Colonic mucosa (tissue), 4 donors: ENCODE measurements around the gene USP47. TPM values are rescaled to one million over a fixed set of nuclear protein-coding genes. Genes with fewer than 3 reads are reported as not detected.

ENCODE experiments used
- DNase-seq: peaks from one replicate; pipeline ENCODE4 v3.0.0-alpha.2; 2020
- H3K27ac ChIP-seq: fragments of 200-600 bp; one replicate; pipeline ENCODE4 v1.8.0; 2021
- H3K27me3 ChIP-seq: fragments of 200-600 bp; one replicate; pipeline ENCODE4 v1.8.0; 2021
- H3K36me3 ChIP-seq: fragments of 200-600 bp; one replicate; pipeline ENCODE4 v1.8.0; 2021
- H3K4me1 ChIP-seq: fragments of 200-600 bp; one replicate; pipeline ENCODE4 v1.8.0; 2021; ENCODE audit warnings: mild to moderate bottlenecking
- H3K4me3 ChIP-seq: fragments of 200-600 bp; one replicate; pipeline ENCODE4 v1.8.0; 2021
- H3K9ac ChIP-seq, 2 donors: one replicate each; pipeline ENCODE4 v1.7.0; 2013; ENCODE audit warnings: control low read depth in 2 of 2, low read depth in 2 of 2, low read length in 2 of 2
- H3K9me3 ChIP-seq: fragments of 200-600 bp; one replicate; pipeline ENCODE4 v1.8.0; 2021
- CTCF ChIP-seq: fragments of 200-600 bp; IDR thresholded peaks from one replicate; pipeline ENCODE4 v1.8.0; 2022; ENCODE audit warnings: antibody characterized with exemption, mild to moderate bottlenecking
- intact Hi-C: fragments of 100-400 bp; cut with DNase I; formaldehyde crosslinking; loops from one replicate; pipeline ENCODE4 v1.14.1; 2022
- total RNA-seq, 2 donors: library from RNA; stranded (reverse); fragmentation: NEBNext Ultra II Directional in 1 of 2; extraction: Animal tissue kit (Norgen Biotek cat#: 25700) in 1 of 2; gene quantifications; one replicate each; pipeline ENCODE4 v1.2.1, GENCODE V29; 2021
- donor health status: healthy.
- donor health status: DM: no; HTN: no; CAD: no.
- donor health status: DM: no; HTN: no; CAD: no.

The USP47 gene
- total RNA-seq, 2 donors from 2014 or later, result 31.3 to 40.3 TPM

GRCh38 chr11:11963842-11964773, 122.3 kb downstream of the USP47 start:
- DNase-seq, result no peak
- H3K27me3 ChIP-seq, result no peaks in the 10 kb centered on the region
- no peaks in the 10 kb centered on the region for H3K36me3 ChIP-seq
- intact Hi-C loops, result no loop called here
- TF ChIP-seq CTCF, result no peak
- H3K4me1 ChIP-seq, result no peaks in the 10 kb centered on the region
- H3K4me3 ChIP-seq, result no peak overlapping the region
- no peaks in the 10 kb centered on the region for H3K9me3 ChIP-seq
- H3K9ac ChIP-seq, result no peak overlapping the region
- H3K27ac ChIP-seq, result no peak overlapping the region

GRCh38 chr11:11964774-11965150, 123.0 kb downstream of the USP47 start:
- no peak for DNase-seq
- no peak overlapping the region for H3K27ac ChIP-seq
- H3K36me3 ChIP-seq, result no peaks in the 10 kb centered on the region
- TF ChIP-seq CTCF, result no peak
- H3K9ac ChIP-seq, result no peak overlapping the region
- no peaks in the 10 kb centered on the region for H3K9me3 ChIP-seq
- no peak overlapping the region for H3K4me3 ChIP-seq
- no peaks in the 10 kb centered on the region for H3K27me3 ChIP-seq
- no peaks in the 10 kb centered on the region for H3K4me1 ChIP-seq
- intact Hi-C loops, result no loop called here

- DNase-seq, result no peak
- Histone ChIP-seq H3K4me1 (no peaks in the 10 kb centered on the region), H3K27ac (no peak overlapping the region), H3K9me3 (no peaks in the 10 kb centered on the region), H3K36me3 (no peaks in the 10 kb centered on the region), H3K27me3 (no peaks in the 10 kb centered on the region), H3K4me3 (no peak overlapping the region), H3K9ac (no peak overlapping the region)
- TF ChIP-seq CTCF, result no peak
- intact Hi-C loops, result no loop called here
Measured at GRCh38 chr11:11965192-11965591, 123.4 kb downstream of the USP47 start.

- Histone ChIP-seq H3K9ac (no peak overlapping the region), H3K27me3 (no peaks in the 10 kb centered on the region), H3K4me1 (no peaks in the 10 kb centered on the region), H3K4me3 (no peak overlapping the region), H3K27ac (no peak overlapping the region), H3K9me3 (no peaks in the 10 kb centered on the region), H3K36me3 (no peaks in the 10 kb centered on the region)
- intact Hi-C loops, result no loop called here
- DNase-seq, result no peak
- TF ChIP-seq CTCF, result no peak
Measured at GRCh38 chr11:11965656-11966353, 124.0 kb downstream of the USP47 start.

GRCh38 chr11:11966354-11966741, 124.6 kb downstream of the USP47 start:
- no peaks in the 10 kb centered on the region for H3K9me3 ChIP-seq
- H3K4me3 ChIP-seq, result no peak overlapping the region
- H3K4me1 ChIP-seq, result no peaks in the 10 kb centered on the region
- DNase-seq, result no peak
- H3K27ac ChIP-seq, result no peak overlapping the region
- intact Hi-C loops, result no loop called here
- no peaks in the 10 kb centered on the region for H3K27me3 ChIP-seq
- H3K9ac ChIP-seq, result no peak overlapping the region
- TF ChIP-seq CTCF, result no peak
- no peaks in the 10 kb centered on the region for H3K36me3 ChIP-seq
